ENCODE data around the gene ZNF862. TPM values are rescaled to one million over a fixed set of nuclear protein-coding genes. Genes with fewer than 3 reads are reported as not detected.

Gene ZNF862
- total RNA-seq, 2 donors from 2014 or later: 27.5 to 31.0 TPM

GRCh38 chr7:149850007-149850594 lies 11.9 kb downstream of the ZNF862 start:
- H3K4me3 Mint-ChIP-seq: no peak overlapping the region
- DNase-seq (no peak), ATAC-seq (no peak)
- H3K27me3 Mint-ChIP-seq: no peaks in the 10 kb centered on the region
- H3K36me3 Mint-ChIP-seq (ENCODE audit: low read depth): peaks cover 2% of the 10 kb centered on the region
- H3K9me3 ChIP-seq (ENCODE audit: control insufficient read depth, low read length, poor library complexity, severe bottlenecking): no peaks in the 10 kb centered on the region
- H3K4me1 Mint-ChIP-seq: peaks cover 17% of the 10 kb centered on the region
- H3K27ac Mint-ChIP-seq: no peak overlapping the region

- Mint-ChIP-seq H3K27me3 (no peaks in the 10 kb centered on the region), H3K4me3 (no peak overlapping the region), H3K27ac (no peak overlapping the region), H3K4me1 (peaks cover 19% of the 10 kb centered on the region), H3K36me3 (ENCODE audit: low read depth) (peaks cover 2% of the 10 kb centered on the region)
- no peaks in the 10 kb centered on the region for H3K9me3 ChIP-seq (ENCODE audit: control insufficient read depth, low read length, poor library complexity, severe bottlenecking)
- no peak for ATAC-seq
- DNase-seq: no peak
Observed at GRCh38 chr7:149850716-149851115, 12.5 kb downstream of the ZNF862 start.

- Mint-ChIP-seq H3K4me3 (no peak overlapping the region), H3K27me3 (no peaks in the 10 kb centered on the region), H3K36me3 (ENCODE audit: low read depth) (peaks cover 2% of the 10 kb centered on the region), H3K4me1 (peaks cover 26% of the 10 kb centered on the region), H3K27ac (no peak overlapping the region)
- ATAC-seq: no peak
- DNase-seq: no peak
- H3K9me3 ChIP-seq (ENCODE audit: control insufficient read depth, low read length, poor library complexity, severe bottlenecking): no peaks in the 10 kb centered on the region
Observed at GRCh38 chr7:149851449-149851848, 13.3 kb downstream of the ZNF862 start.

DNA sequence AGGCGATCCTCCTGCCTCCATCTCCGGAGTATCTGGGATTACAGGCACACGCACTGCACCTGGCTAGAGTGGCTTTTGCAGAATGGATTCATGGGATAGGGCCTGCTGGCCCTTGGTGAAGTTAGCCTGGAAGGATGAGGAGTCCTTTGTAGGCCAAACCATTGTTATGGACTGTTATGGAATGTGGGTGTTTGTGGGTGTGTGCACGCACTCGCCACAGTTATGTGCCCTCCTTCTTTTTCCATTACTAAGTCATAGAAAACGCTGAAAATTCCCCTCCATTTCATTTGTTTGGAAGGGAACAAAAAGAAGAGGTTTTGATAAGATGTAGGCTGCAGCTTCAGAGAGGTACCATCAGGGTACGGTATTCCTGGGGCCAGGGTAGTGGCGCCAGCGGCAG lies 15.0 kb downstream of the ZNF862 start:
- Mint-ChIP-seq H3K36me3 (ENCODE audit: low read depth) (peaks cover 2% of the 10 kb centered on the region), H3K27me3 (no peaks in the 10 kb centered on the region), H3K4me1 (peaks cover 38% of the 10 kb centered on the region), H3K27ac (peak overlapping the region; percentile 62), H3K4me3 (no peak overlapping the region)
- no peaks in the 10 kb centered on the region for H3K9me3 ChIP-seq (ENCODE audit: control insufficient read depth, low read length, poor library complexity, severe bottlenecking)
- ATAC-seq (no peak), DNase-seq (no peak)

GRCh38 chr7:149854611-149855360 lies 16.6 kb downstream of the ZNF862 start:
- H3K27ac Mint-ChIP-seq: peak overlapping the region; percentile 86
- DNase-seq: peak in 2 of 3 donors; percentile 29 to 31
- H3K9me3 ChIP-seq (ENCODE audit: control insufficient read depth, low read length, poor library complexity, severe bottlenecking): no peaks in the 10 kb centered on the region
- H3K36me3 Mint-ChIP-seq (ENCODE audit: low read depth): peaks cover 2% of the 10 kb centered on the region
- peak overlapping the region; percentile 21 for H3K4me3 Mint-ChIP-seq
- no peaks in the 10 kb centered on the region for H3K27me3 Mint-ChIP-seq
- peaks cover 42% of the 10 kb centered on the region for H3K4me1 Mint-ChIP-seq
- peak; percentile 84 for ATAC-seq

DNA sequence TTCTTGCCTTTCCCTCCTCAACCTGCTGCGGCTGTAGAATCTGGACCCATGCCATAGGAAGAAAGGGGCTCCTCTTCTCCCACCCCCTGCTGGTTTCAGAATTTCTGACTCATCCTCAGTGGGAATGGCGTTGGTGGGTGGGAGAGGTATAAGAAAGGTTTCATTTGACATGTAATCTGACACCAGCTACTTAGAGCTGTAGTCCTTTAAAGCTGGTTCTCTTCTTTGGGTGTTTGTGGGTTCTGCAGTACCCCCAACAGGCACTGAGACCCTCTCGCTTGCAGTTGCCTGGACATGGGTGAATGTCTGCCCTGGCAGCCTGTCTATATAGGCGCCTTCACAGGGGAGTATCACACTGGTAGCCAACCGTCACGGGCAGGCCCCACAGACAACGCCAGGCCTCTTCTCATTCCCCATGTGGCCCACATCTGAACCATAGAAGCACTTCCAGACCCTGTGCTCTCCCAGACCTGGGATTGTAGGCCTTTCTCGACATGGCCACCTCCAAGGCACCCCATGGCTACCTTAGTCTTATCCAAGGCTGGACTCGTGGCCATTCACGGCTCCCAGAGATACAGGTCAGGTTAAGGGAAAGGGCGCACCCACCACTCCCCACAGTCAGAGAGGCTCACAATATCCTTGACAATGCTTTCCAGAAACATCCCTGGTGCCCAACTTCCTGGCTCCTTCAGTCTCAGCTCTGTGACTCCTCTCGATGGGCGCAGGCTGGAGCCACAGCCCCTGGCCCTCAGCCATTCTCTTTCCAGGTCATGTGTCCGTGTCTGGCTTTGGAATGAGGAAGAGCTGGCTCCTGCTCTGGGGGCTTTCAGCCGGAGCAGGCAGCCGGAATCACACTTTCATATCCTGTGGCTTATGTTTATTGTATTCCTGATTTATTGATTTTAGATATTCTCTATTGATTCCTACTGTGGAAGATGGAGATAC lies 17.5 kb downstream of the ZNF862 start:
- H3K36me3 Mint-ChIP-seq (ENCODE audit: low read depth): peaks cover 2% of the 10 kb centered on the region
- H3K27ac Mint-ChIP-seq: peak overlapping the region; percentile 86
- DNase-seq (no peak), ATAC-seq (no peak)
- no peaks in the 10 kb centered on the region for H3K9me3 ChIP-seq (ENCODE audit: control insufficient read depth, low read length, poor library complexity, severe bottlenecking)
- H3K4me1 Mint-ChIP-seq: peaks cover 42% of the 10 kb centered on the region
- H3K27me3 Mint-ChIP-seq: no peaks in the 10 kb centered on the region
- H3K4me3 Mint-ChIP-seq: peak overlapping the region; percentile 89

GRCh38 chr7:149856583-149856982 lies 18.4 kb downstream of the ZNF862 start:
- H3K4me3 Mint-ChIP-seq: peak overlapping the region; percentile 89
- no peaks in the 10 kb centered on the region for H3K9me3 ChIP-seq (ENCODE audit: control insufficient read depth, low read length, poor library complexity, severe bottlenecking)
- H3K36me3 Mint-ChIP-seq (ENCODE audit: low read depth): peaks cover 2% of the 10 kb centered on the region
- peak overlapping the region; percentile 86 for H3K27ac Mint-ChIP-seq
- peaks cover 42% of the 10 kb centered on the region for H3K4me1 Mint-ChIP-seq
- DNase-seq (no peak), ATAC-seq (peak; percentile 80)
- no peaks in the 10 kb centered on the region for H3K27me3 Mint-ChIP-seq

- Mint-ChIP-seq H3K36me3 (ENCODE audit: low read depth) (no peaks in the 10 kb centered on the region), H3K27ac (peak overlapping the region; percentile 32), H3K27me3 (no peaks in the 10 kb centered on the region), H3K4me3 (no peak overlapping the region), H3K4me1 (peaks cover 45% of the 10 kb centered on the region)
- DNase-seq: no peak
- no peaks in the 10 kb centered on the region for H3K9me3 ChIP-seq (ENCODE audit: control insufficient read depth, low read length, poor library complexity, severe bottlenecking)
- no peak for ATAC-seq
Observed at GRCh38 chr7:149859369-149859768, 21.2 kb downstream of the ZNF862 start.

- H3K9me3 ChIP-seq (ENCODE audit: control insufficient read depth, low read length, poor library complexity, severe bottlenecking): no peaks in the 10 kb centered on the region
- Mint-ChIP-seq H3K36me3 (ENCODE audit: low read depth) (no peaks in the 10 kb centered on the region), H3K27me3 (no peaks in the 10 kb centered on the region), H3K27ac (peak overlapping the region; percentile 32), H3K4me3 (no peak overlapping the region), H3K4me1 (peaks cover 42% of the 10 kb centered on the region)
- ATAC-seq: no peak
- DNase-seq: no peak
Observed at GRCh38 chr7:149859876-149860275, 21.7 kb downstream of the ZNF862 start.

DNA sequence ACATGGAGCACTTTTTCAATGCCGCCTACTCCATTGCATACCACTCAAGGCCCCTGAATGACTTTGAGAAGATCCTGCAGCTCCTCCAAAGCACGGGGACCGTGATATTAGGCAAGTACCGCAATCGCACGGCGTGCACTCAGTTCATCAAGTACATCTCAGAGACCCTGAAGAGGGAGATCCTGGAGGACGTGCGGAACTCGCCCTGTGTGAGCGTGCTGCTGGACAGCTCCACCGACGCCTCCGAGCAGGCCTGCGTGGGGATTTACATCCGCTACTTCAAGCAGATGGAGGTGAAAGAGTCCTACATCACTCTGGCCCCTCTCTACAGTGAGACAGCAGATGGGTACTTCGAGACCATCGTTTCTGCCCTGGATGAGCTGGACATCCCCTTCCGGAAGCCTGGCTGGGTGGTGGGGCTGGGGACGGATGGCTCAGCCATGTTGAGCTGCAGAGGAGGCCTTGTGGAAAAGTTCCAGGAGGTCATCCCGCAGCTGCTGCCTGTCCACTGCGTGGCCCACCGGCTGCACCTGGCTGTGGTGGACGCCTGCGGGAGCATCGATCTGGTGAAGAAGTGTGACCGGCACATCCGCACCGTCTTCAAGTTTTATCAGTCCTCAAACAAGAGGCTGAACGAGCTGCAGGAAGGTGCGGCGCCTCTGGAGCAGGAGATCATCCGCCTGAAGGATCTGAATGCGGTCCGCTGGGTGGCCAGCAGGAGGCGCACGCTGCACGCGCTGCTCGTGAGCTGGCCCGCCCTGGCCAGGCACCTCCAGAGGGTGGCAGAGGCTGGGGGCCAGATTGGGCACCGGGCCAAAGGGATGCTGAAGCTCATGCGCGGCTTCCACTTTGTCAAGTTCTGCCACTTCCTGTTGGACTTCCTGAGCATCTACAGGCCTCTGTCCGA lies 22.9 kb downstream of the ZNF862 start:
- ATAC-seq (no peak), DNase-seq (no peak)
- no peaks in the 10 kb centered on the region for H3K27me3 Mint-ChIP-seq
- no peaks in the 10 kb centered on the region for H3K36me3 Mint-ChIP-seq (ENCODE audit: low read depth)
- no peak overlapping the region for H3K27ac Mint-ChIP-seq
- H3K4me3 Mint-ChIP-seq: peak overlapping the region; percentile 12
- H3K9me3 ChIP-seq (ENCODE audit: control insufficient read depth, low read length, poor library complexity, severe bottlenecking): no peaks in the 10 kb centered on the region
- peaks cover 41% of the 10 kb centered on the region for H3K4me1 Mint-ChIP-seq

DNA sequence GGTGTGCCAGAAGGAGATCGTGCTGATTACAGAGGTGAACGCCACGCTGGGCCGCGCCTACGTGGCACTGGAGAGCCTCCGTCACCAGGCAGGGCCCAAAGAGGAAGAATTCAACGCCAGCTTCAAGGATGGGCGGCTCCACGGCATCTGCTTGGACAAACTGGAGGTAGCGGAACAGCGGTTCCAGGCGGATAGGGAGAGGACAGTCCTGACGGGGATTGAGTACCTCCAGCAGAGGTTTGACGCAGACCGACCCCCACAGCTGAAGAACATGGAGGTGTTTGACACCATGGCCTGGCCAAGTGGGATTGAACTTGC lies 23.5 kb downstream of the ZNF862 start:
- Mint-ChIP-seq H3K36me3 (ENCODE audit: low read depth) (no peaks in the 10 kb centered on the region), H3K4me3 (peak overlapping the region; percentile 12), H3K27me3 (no peaks in the 10 kb centered on the region), H3K27ac (peak overlapping the region; percentile 51), H3K4me1 (peaks cover 37% of the 10 kb centered on the region)
- no peaks in the 10 kb centered on the region for H3K9me3 ChIP-seq (ENCODE audit: control insufficient read depth, low read length, poor library complexity, severe bottlenecking)
- no peak for ATAC-seq
- no peak for DNase-seq

GRCh38 chr7:149862156-149862555 lies 24.0 kb downstream of the ZNF862 start:
- no peak overlapping the region for H3K4me3 Mint-ChIP-seq
- peak overlapping the region; percentile 51 for H3K27ac Mint-ChIP-seq
- ATAC-seq: no peak
- no peaks in the 10 kb centered on the region for H3K27me3 Mint-ChIP-seq
- H3K36me3 Mint-ChIP-seq (ENCODE audit: low read depth): no peaks in the 10 kb centered on the region
- peaks cover 37% of the 10 kb centered on the region for H3K4me1 Mint-ChIP-seq
- no peaks in the 10 kb centered on the region for H3K9me3 ChIP-seq (ENCODE audit: control insufficient read depth, low read length, poor library complexity, severe bottlenecking)
- no peak for DNase-seq

Data from T-helper 17 cell (primary cell).